MM.1S (cell line): ENCODE measurements around the gene FSTL1.

ENCODE experiments used
- DNase-seq: peaks from one replicate; pipeline ENCODE4 v3.0.0-alpha.2; 2015
- H2AFZ ChIP-seq: fragments of 300-600 bp; sonication (generic); 2 replicates; pipeline ENCODE4 v1.6.0; 2016; ENCODE audit warnings: antibody characterized with exemption, low read length
- H3F3A ChIP-seq: fragments of 300-600 bp; sonication (generic); 2 replicates; pipeline ENCODE4 v1.6.1; 2016; ENCODE audit warnings: mild to moderate bottlenecking, antibody characterized with exemption, low read length, moderate library complexity, mixed read lengths; ENCODE audit not compliant: insufficient read depth
- H3K27ac ChIP-seq: fragments of 300-600 bp; sonication (generic); 2 replicates; pipeline ENCODE4 v1.5.1; 2016; ENCODE audit warnings: mild to moderate bottlenecking, low read length
- H3K27me3 ChIP-seq: fragments of 300-600 bp; sonication (generic); replicated peaks from 2 replicates; pipeline ENCODE4 v1.6.0; 2016; ENCODE audit warnings: low read length; ENCODE audit not compliant: insufficient read depth
- H3K36me3 ChIP-seq: fragments of 300-600 bp; sonication (generic); replicated peaks from 2 replicates; pipeline ENCODE4 v1.6.1; 2016; ENCODE audit warnings: mild to moderate bottlenecking, low read length, mixed read lengths; ENCODE audit not compliant: insufficient read depth
- H3K4me1 ChIP-seq: fragments of 300-600 bp; sonication (generic); 2 replicates; pipeline ENCODE4 v1.6.1; 2016; ENCODE audit warnings: low read length, mixed read lengths
- H3K4me2 ChIP-seq: fragments of 300-600 bp; sonication (generic); 2 replicates; pipeline ENCODE4 v1.6.0; 2016; ENCODE audit warnings: low read depth, low read length
- H3K4me3 ChIP-seq: fragments of 300-600 bp; sonication (generic); 2 replicates; pipeline ENCODE4 v1.5.1; 2016; ENCODE audit warnings: low read length, mixed read lengths
- H3K79me2 ChIP-seq: fragments of 300-600 bp; sonication (generic); 2 replicates; pipeline ENCODE4 v1.6.1; 2016; ENCODE audit warnings: mixed run types, low read length, mixed read lengths
- H3K9ac ChIP-seq: fragments of 300-600 bp; sonication (generic); 2 replicates; pipeline ENCODE4 v1.6.1; 2016; ENCODE audit warnings: low read length, mixed read lengths
- H3K9me2 ChIP-seq: fragments of 300-600 bp; sonication (generic); replicated peaks from 2 replicates; pipeline ENCODE4 v1.6.1; 2016; ENCODE audit warnings: mild to moderate bottlenecking, low read length, mixed read lengths; ENCODE audit not compliant: insufficient read depth
- H3K9me3 ChIP-seq: fragments of 300-600 bp; sonication (generic); replicated peaks from 2 replicates; pipeline ENCODE4 v1.6.1; 2016; ENCODE audit warnings: mild to moderate bottlenecking, low read length, mixed read lengths; ENCODE audit not compliant: insufficient read depth
- H4K20me1 ChIP-seq: fragments of 300-600 bp; sonication (generic); 2 replicates; pipeline ENCODE4 v1.6.1; 2016; ENCODE audit warnings: mild to moderate bottlenecking, low read length, moderate library complexity, mixed read lengths; ENCODE audit not compliant: insufficient read depth
- CTCF ChIP-seq: fragments of 300-600 bp; sonication (generic); IDR thresholded peaks from 2 replicates; pipeline ENCODE4 v1.5.1; 2016; ENCODE audit warnings: antibody characterized with exemption, low read length, mixed read lengths
- EZH2 ChIP-seq: fragments of 300-600 bp; sonication (generic); optimal IDR thresholded peaks from 2 replicates; pipeline ENCODE3; 2017; ENCODE audit warnings: low read depth, mild to moderate bottlenecking, antibody characterized with exemption, low read length, mixed read lengths
- EZH2phosphoT487 ChIP-seq: fragments of 300-600 bp; sonication (generic); IDR thresholded peaks from 2 replicates; pipeline ENCODE4 v1.6.1; 2018; ENCODE audit warnings: antibody characterized with exemption, low read length

FSTL1 gene

DNA sequence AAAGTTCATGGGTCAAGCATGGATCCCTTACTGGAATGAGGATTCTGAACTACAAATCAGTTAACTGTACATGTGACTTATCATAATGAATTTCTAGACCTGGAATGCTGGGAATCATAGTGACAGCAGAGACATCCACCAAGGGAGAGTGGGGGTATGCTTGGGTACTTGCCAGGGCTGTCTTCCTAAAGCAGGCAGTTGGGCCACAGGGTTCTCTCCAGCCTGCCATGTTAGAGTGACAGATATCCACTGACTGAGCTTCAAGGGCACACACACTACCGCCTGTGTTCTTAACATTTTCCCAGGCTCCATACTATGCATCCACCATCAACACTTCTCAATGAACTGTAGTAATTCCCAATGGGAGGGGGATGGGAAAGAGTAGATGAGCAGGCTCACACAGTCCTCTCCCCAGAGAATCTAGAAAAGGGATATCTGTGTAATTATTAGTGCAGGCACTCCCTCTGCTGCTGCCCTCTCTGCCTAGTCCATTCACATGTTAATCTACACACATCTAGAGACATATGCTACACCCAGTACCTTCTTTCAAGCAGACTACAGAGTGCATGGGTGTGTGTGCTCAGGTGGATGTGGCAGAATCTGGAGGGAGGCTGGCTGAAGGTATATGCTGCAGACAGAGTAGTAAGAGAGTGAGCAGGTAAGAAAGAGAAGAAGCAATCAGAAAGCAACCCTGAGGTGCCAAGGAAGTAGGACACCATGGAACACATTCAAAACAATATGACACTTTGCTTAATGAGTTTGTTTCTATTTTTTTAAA lies 3.7 kb downstream of the FSTL1 start:
- no peaks in the 10 kb centered on the region for H3K4me1 ChIP-seq
- no peak overlapping the region for H2AFZ ChIP-seq
- no peaks in the 10 kb centered on the region for H3K27me3 ChIP-seq
- H3K9ac ChIP-seq = no peak overlapping the region
- TF ChIP-seq EZH2 (no peak), EZH2phosphoT487 (no peak), CTCF (no peak)
- no peak overlapping the region for H3K4me3 ChIP-seq
- H3K9me2 ChIP-seq = no peaks in the 10 kb centered on the region
- H3K36me3 ChIP-seq = no peaks in the 10 kb centered on the region
- no peak for DNase-seq
- no peaks in the 10 kb centered on the region for H3F3A ChIP-seq
- H4K20me1 ChIP-seq = no peaks in the 10 kb centered on the region
- H3K4me2 ChIP-seq = no peak overlapping the region
- no peaks in the 10 kb centered on the region for H3K79me2 ChIP-seq
- H3K9me3 ChIP-seq = no peaks in the 10 kb centered on the region
- no peak overlapping the region for H3K27ac ChIP-seq

GRCh38 chr3:120445654-120446053 lies 5.1 kb downstream of the FSTL1 start:
- no peak overlapping the region for H3K4me2 ChIP-seq
- no peak for TF ChIP-seq CTCF
- TF ChIP-seq EZH2phosphoT487 = no peak
- no peak for TF ChIP-seq EZH2
- H3K9ac ChIP-seq = no peak overlapping the region
- no peaks in the 10 kb centered on the region for H3K27me3 ChIP-seq
- no peaks in the 10 kb centered on the region for H3F3A ChIP-seq
- H4K20me1 ChIP-seq = no peaks in the 10 kb centered on the region
- H2AFZ ChIP-seq = no peak overlapping the region
- no peaks in the 10 kb centered on the region for H3K79me2 ChIP-seq
- no peaks in the 10 kb centered on the region for H3K9me3 ChIP-seq
- no peaks in the 10 kb centered on the region for H3K36me3 ChIP-seq
- H3K9me2 ChIP-seq = no peaks in the 10 kb centered on the region
- H3K27ac ChIP-seq = no peak overlapping the region
- H3K4me3 ChIP-seq = no peak overlapping the region
- H3K4me1 ChIP-seq = no peaks in the 10 kb centered on the region
- no peak for DNase-seq

DNA sequence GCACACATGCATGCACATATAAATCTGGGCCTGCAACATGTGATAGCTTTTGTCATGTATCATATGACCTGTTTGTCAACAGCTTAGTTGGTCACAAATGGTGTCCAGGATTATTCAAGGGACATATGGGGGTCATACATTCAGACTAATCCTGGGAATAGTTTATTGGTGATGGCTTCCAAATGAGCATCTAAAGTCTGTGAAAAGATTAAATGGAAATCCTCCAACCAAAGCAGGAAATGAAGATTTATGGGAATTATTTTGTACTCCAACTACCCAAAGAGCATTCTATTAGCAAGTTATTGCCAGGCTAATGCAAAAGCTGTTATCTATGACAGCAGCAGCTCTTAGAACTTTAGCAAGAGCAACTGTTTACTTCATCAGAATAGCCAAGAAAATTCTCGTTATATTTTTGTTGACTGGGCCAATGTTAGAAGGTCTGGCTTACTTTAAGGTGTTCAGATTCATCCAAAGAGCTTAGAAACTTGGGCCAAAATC lies 7.1 kb downstream of the FSTL1 start:
- H3K79me2 ChIP-seq = no peaks in the 10 kb centered on the region
- no peaks in the 10 kb centered on the region for H3K4me1 ChIP-seq
- H3K36me3 ChIP-seq = no peaks in the 10 kb centered on the region
- H2AFZ ChIP-seq = no peak overlapping the region
- H3K9me2 ChIP-seq = no peaks in the 10 kb centered on the region
- H4K20me1 ChIP-seq = no peaks in the 10 kb centered on the region
- TF ChIP-seq EZH2 (no peak), EZH2phosphoT487 (no peak), CTCF (no peak)
- H3K27ac ChIP-seq = no peak overlapping the region
- DNase-seq = no peak
- no peaks in the 10 kb centered on the region for H3K27me3 ChIP-seq
- no peak overlapping the region for H3K4me2 ChIP-seq
- H3F3A ChIP-seq = no peaks in the 10 kb centered on the region
- no peak overlapping the region for H3K4me3 ChIP-seq
- H3K9ac ChIP-seq = no peak overlapping the region
- no peaks in the 10 kb centered on the region for H3K9me3 ChIP-seq
